ENCODE data around the gene NFS1.

Gene NFS1

DNA sequence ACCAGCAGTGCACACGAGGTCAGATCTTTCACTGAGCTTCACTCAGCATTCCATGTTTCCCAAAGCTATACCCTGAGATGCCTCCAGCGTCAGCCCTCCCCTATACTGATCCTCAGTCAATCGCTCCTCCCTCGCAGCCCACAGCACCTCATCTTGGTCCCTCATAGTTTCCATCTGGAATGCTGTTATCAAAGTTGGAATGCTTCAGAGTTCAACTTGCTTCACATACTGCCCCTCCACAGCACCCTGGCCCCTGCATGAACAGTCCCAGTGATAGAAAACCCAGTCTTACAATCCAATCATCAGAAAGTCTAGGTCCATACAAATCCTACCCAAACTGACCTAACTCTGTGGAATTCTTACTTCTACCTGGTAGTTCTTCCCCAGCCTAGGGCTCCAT, 63.5 kb downstream of the NFS1 start:
- no peak for DNase-seq

DNA sequence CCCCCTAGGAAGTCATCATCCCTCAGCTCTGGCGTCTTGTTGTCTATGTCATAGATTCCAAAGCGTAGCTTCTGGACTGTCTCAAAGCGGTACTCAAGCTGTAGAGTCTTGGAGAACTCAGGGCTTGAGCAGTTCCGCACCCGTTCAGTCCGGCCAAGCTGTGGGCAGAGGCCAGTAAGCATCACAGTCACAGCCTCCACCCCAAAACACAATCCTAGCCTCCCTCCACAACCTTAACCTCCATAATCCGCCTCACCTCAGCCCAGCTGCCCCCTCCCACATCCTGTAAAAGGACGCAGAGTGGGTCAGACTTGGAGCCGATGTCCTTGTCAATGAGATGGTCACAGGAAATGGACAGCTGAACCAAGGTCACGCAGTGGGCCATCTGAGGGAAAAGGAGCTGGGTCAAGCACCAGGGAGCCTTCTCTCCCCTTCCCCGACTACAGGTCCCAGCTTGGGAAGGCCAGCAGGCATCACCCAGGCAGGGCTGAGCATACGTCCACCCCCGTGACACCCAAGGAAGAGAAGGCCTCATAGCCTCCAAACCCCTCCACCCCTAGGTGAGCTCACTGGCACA, 66.5 kb downstream of the NFS1 start:
- no peak for DNase-seq

DNA sequence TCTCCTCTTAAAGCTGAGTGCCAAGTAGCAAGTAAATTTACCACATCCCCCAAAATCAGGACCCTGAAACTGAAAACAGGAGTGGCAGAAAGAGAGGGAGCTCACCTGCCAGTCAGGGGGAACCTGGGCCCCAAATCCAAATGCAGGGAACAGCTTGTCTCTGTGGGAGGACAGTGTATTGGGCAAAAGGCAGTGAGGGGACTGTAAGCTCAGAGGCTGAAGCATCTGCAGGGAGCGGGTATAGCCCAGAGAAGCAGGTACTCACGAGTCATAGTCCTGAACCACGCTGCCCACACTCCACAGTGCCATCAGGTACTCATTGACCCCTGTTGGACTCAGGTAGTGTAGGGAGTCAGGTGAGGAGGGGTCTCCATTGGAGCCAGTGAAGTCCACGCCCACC, 68.5 kb downstream of the NFS1 start:
- no peak for DNase-seq

DNA sequence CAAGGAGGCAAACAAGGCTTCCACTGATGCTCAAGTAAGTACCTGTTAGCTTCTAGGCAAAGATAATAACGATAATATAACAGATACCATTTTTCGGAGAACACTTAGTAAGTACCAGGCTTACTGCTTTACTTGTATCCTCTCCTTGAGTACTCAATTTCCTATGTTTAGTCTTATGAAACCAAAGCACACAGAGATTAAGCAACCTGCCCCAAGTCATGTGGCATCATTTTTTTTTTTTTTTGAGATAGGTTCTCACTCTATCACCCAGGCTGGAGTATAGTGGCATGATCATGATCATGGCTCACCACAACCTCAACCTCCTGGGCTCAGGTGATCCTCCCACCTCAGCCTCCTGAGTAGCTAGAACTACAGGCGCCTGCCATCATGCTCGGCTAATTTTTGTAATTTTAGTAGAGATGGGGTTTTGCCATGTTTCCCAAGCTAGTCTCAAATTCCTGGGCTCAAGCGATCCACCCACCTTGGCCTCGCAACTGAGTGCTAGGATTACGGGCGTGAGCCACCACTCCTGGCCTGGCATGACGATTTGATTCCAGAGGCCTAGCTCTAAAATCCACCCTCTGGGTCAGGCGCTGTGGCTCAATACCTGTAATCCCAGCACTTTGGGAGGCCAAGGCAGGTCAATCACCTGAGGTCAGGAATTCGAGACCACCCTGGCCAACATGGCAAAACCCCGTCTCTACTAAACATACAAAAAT, 69.6 kb downstream of the NFS1 start:
- no peak for DNase-seq

DNA sequence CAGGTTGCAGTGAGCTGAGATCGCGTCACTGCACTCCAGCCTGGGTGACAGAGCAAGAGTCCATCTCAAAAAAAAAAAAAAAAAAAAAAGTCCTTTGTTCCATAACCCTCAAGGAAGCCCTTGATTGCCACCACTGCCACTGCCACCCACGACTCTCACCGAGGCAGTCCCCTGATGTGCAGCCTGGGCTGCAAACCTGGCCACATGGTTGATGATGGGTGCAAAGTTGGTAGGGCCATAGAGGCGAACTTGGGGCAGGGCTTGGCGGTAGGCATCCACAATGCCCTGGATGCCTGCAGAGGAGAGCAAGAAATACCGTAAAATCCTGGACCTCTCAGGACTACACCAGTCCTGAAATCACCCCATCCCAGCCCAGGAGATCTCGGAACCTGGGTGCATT, 72.0 kb downstream of the NFS1 start:
- no peak for DNase-seq

DNA sequence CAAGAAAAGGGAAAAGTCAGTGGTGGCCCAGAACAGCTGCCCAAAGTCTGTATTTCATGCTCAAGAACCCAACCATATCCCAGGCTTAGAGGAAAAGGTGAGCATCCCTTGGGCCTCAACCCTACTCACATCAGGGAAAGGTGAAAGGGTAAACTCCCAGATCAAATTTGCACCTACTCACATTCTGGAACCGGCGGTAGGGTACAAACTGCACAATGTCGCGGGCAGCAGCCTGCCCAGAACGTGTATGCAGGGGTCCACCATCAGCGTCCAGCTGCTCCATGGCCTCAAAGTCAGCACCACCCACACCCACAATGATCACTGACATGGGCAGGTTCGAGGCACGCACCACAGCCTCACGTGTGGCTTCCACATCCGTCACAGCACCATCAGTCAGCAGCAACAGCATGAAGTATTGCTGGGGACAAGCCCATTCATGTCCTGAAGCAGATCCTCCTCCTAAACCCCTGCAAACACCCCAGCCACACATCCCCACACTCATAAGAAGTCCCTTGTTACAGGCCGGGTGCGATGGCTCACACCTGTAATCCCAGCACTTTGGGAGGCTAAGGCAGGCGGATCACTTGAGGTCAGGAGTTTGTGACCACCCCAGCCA, 72.7 kb downstream of the NFS1 start:
- no peak for DNase-seq

DNA sequence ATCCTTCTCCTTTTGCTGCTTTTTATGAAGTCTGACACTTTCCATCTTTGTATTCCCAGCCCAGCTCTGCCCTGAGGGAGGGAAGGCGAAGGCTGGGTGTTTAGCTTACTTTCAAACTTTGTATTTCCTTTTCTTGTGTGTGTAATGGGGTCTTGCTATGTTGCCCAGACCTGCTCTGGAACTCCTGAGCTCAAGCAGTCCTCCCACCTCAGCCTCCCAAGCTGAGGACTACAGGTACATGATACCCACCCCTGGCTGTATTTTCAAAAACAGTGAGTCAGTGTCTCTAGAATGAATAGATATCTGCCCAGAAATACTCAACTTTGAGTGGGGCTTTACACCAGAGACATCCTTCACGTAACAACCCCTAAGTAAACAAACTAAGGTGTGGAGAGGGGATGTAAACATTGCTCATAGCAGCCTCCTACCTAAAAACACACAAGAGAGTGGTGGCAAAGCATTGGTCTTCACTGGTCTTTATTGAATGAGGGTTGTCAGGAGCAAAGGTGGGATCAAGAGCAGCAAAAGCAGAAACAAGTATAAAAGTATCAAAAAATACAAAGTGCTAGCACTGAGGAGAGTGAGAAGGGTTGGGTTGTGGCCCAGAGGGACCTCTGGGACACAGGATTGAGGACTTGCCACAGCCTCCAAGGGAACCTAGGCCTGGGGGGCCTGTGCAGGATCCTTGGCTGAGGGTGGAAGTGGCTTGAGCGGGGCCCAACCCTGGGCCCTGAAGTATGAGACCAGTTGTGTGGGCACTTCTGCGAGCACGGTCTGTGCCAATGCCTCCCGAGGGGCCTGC, 73.4 kb downstream of the NFS1 start:
- DNase-seq = no peak

DNA sequence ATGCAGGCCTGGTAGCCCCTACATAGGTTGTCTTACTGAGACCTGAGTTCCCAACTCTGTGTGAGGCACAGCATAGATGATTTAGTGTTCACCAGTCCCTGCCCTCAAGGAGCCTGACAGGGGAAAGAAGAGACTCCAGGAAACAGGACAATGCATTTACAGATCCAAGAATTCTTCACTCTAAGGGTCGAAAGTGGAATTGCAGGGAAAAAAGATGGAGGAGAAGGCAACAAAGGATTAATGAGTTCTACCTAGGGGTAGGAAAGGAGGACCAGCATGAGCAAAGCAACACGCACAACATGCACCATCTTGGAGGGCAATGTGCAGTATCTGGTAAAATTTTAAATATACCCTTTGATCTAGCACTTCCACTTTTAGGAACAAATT, 77.6 kb downstream of the NFS1 start:
- no peak for DNase-seq

DNA sequence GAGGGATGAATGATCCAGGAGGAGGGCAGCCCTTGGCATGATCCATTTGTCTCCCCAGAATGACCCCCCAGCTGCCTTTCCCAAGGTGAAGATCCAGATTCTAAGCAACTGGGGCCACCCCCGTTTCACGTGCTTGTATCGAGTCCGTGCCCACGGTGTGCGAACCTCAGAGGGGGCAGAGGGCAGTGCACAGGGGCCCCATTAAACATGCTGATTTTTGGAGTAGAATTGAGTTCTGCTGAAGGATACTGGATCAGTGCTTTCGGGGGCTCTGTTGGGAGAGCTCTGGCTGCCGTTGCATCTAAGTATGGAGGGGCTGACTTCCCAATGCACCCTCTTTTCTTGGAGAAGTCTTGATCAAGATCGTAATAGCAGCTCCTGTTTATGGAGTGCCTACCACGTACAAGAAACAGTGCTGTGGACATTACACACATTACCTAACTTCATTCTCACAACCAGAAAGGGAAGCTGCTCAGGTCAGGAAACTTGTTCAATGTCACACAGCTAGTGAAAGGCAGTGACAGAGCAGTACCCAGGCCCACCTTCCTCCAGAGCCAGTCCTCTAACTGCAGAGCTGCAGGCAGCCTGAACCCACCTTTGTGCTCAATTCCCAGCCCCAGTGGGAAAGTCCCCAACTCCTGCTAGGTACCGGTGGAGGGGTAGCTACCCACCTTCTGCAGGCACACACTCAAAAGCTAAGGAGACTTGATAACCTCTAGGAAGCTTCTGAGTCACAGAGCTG, 78.2 kb downstream of the NFS1 start:
- no peak for DNase-seq

DNA sequence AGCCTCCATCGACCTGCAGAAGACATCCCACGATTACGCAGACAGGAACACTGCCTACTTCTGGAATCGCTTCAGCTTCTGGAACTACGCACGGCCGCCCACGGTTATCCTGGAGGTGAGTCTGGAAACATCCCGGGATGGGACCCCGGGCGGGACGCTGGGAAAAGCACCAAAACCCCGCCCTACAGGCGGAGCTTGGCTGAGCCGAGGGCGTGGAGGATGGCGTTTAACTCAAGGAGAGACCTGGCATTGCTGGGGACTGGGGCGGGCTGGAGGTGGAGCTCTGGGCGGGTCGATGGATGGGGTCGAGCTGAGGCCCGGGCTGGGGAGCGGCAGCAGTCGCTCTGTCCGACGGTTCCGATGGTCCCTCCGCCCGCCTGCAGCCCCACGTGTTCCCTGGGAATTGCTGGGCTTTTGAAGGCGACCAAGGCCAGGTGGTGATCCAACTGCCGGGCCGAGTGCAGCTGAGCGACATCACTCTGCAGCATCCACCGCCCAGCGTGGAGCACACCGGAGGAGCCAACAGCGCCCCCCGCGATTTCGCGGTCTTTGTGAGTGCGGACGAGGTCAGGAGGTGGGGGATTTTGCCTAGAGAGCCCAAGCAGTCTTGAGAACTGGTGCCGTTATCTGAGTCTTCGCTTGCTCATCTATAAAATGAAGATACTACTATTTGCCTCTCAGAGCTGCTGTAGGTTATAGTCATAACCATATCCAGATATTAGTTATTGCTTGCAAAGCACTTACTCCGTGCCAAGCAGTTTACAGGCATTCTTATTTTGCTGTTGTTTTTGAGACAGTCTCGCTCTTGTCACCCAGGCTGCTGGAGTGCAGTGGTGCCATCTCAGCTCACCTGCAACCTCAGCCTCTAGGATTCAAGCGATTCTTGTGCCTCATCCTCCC, 79.7 kb downstream of the NFS1 start:
- DNase-seq = peak; percentile 80

DNA sequence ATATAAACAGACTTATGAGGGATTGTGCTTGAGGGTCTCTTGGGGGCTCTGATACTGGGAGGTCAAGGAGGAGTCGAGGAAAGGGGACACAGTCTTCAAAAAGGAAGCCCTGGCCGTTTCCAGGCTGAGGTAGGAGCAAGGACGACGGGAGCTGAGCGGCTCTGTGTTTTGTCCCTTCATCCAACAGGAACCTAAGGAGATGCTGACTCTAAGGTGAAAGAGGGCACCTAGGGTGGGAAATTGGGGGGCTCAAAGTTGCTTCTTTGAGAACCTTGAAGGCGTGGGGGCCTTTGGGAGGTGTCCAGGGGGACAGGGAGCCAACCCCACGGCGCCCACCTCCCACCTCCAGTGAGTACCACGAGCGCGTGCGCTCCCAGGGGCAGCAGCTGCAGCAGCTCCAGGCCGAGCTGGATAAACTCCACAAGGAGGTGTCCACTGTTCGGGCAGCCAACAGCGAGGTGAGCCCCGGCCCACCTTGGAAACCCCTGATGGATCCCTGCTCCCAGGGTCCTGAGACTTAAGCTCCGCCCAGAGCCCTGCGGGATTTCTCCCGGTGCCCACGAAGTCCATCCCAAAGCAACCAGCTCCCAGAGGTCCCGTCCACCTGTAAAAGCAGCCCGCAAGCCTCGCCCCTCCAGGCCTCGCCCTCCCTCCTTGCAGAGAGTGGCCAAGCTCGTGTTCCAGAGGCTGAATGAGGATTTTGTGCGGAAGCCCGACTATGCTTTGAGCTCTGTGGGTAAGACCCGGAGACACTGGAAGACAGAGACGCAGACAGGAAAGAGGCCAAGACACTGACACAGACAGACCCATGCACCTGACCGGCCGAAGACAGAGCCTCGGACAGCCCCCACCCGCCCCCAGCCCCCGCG, 80.7 kb downstream of the NFS1 start:
- peak; percentile 25 for DNase-seq

Measured in CD4-positive, alpha-beta T cell treated with Interleukin-10 for 1 hour (primary cell).